ENCODE data around the gene ANKZF1. TPM values are rescaled to one million over a fixed set of nuclear protein-coding genes. Genes with fewer than 3 reads are reported as not detected.

Gene ANKZF1
- total and polyA plus RNA-seq, 3 experiments from 2014 or later: 32.5 to 76.0 (median 72.4) TPM

DNA sequence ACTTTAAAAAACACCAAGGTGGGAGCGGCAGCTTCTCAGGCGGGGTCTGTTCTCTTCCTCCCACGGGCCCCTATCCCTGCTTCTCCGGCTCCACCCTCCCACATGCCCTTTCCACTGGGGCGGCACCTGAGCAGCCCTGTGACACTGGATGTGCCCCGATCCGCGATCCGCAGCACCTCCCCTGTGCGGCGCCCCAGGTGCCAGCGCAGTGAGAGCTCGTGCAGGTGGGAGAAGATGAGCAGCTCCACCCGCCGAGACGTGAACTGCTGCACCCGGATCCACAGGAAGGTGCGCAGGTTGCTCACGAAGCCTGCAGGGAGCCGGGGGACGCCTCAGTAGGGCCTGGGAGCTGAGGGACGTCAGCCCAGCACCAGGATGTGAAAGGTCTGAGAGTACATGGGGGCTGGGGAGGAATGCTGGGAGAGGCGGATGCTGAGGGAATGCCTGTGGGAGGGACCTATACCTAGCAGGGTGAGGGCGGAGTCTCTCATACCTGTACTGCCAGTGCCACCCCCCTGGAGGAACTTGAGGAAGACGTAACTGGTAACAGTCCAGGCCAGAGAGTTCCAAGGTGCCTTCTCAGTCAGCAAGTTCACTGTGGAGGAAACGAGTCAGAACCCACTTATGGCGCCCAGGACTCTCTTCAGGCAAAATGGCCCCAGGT is 13.6 kb upstream of the ANKZF1 start:
- Mint-ChIP-seq H3K36me3 (peaks cover 0 to 19% (median 5%) of the 10 kb centered on the region in 3 donors), H3K4me1 (peaks cover 22 to 32% (median 24%) of the 10 kb centered on the region in 3 donors), H3K9me3 (no peaks in the 10 kb centered on the region), H3K4me3 (peak overlapping the region in 1 of 7 donors; percentile 51), H3K27ac (peak overlapping the region in 2 of 8 donors; percentile 70 to 72), H3K27me3 (peaks cover 0 to 2% of the 10 kb centered on the region in 2 donors)
- no peak overlapping the region for H3K27ac ChIP-seq (ENCODE audit: low read depth, low read length)
- H3K4me3 ChIP-seq (ENCODE audit: low read length): no peak overlapping the region
- H3K36me3 ChIP-seq (ENCODE audit: insufficient read depth, low read length): peaks cover 8% of the 10 kb centered on the region
- DNase-seq: no peak
- H3K27me3 ChIP-seq (ENCODE audit: insufficient read depth, low read length, poor library complexity, severe bottlenecking): no peaks in the 10 kb centered on the region
- ChIA-PET POLR2A (interaction anchor here (0.9 to 1.3 kb wide), 2 partner anchors 39 to 79 kb away, joined by 3 to 4 read pairs; partner anchors contain the start of gene CNPPD1), CTCF (interaction anchor here (0.6 to 9.0 kb wide), 12 partner anchors 33 to 79 kb away, joined by 3 to 68 read pairs (median 4); partner anchors contain the start of genes NHEJ1, SLC23A3 and TUBA4B)
- H3K9me3 ChIP-seq (ENCODE audit: low read length): no peaks in the 10 kb centered on the region
- peaks cover 22% of the 10 kb centered on the region for H3K4me1 ChIP-seq (ENCODE audit: insufficient read depth, low read length)

DNA sequence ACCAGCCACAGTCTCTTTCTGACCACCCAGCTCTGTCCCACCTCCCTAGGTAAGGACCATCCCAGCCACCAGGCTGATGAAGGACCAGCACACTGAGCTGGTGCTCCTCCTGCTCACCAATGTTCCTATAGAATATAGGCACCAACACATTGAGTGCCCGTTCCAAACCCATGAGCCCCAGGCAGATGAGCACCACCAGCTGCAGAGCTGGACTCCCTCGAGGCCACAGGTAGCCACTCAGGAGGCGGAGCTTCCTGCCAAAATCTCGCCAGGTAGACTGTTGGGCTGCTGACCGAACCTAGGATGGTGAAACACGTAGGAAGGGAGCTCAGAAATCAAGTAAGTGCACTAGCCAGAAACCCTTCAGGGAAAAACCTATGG is 13.1 kb upstream of the ANKZF1 start:
- H3K9me3 ChIP-seq (ENCODE audit: low read length): no peaks in the 10 kb centered on the region
- peaks cover 0 to 2% of the 10 kb centered on the region in 2 donors for H3K27me3 Mint-ChIP-seq
- no peak overlapping the region for H3K4me3 ChIP-seq (ENCODE audit: low read length)
- CTCF ChIA-PET: interaction anchor here (0.6 to 9.0 kb wide), 12 partner anchors 12 to 84 kb away, joined by 3 to 68 read pairs (median 3); partner anchors contain the start of genes DNAJB2, NHEJ1 and SLC23A3
- H3K9me3 Mint-ChIP-seq: no peaks in the 10 kb centered on the region
- POLR2A ChIA-PET: interaction anchor here (1.3 kb wide), 1 partner anchor 40 kb away, joined by 4 read pairs; the partner anchor contains the start of gene CNPPD1
- DNase-seq: no peak
- H3K36me3 Mint-ChIP-seq: peaks cover 2 to 24% (median 9%) of the 10 kb centered on the region in 3 donors
- peaks cover 17 to 27% (median 19%) of the 10 kb centered on the region in 3 donors for H3K4me1 Mint-ChIP-seq
- no peak overlapping the region for H3K27ac ChIP-seq (ENCODE audit: low read depth, low read length)
- peaks cover 18% of the 10 kb centered on the region for H3K4me1 ChIP-seq (ENCODE audit: insufficient read depth, low read length)
- H3K27me3 ChIP-seq (ENCODE audit: insufficient read depth, low read length, poor library complexity, severe bottlenecking): no peaks in the 10 kb centered on the region
- peaks cover 13% of the 10 kb centered on the region for H3K36me3 ChIP-seq (ENCODE audit: insufficient read depth, low read length)
- peak overlapping the region in 5 of 7 donors; percentile 22 to 54 (median 51) for H3K4me3 Mint-ChIP-seq
- H3K27ac Mint-ChIP-seq: peak overlapping the region in 2 of 8 donors; percentile 72 to 83

DNA sequence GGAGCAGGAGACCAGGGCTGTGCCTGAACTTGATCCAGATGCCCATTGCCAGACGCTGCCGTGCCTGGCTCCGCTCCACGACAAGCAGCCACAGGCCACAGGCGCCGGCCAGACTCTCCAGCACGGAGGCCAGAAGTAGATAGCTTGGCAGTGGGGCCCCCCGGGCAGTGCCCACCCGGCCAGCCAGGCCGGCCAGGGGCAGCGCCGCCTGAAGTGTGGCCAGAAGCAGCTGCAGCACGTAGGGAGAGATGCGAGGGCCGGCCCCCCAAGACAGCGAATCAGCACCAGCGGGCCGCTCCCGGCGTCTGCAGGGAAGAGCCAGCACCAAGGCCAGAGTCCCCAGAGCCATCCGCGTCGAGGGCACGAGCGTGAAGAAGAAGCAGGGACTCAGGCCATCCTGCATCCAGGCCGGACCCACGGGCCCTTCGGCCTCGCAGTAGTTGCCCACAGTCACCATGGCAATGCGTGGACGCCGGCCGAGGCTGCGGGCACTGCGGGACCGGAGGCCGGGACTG is 11.3 kb upstream of the ANKZF1 start:
- H3K27ac ChIP-seq (ENCODE audit: low read depth, low read length): peak overlapping the region; percentile 68
- peaks cover 4 to 40% (median 10%) of the 10 kb centered on the region in 3 donors for H3K36me3 Mint-ChIP-seq
- H3K4me1 Mint-ChIP-seq: peaks cover 18 to 26% (median 18%) of the 10 kb centered on the region in 3 donors
- H3K27me3 Mint-ChIP-seq: peaks cover 0 to 2% of the 10 kb centered on the region in 2 donors
- no peaks in the 10 kb centered on the region for H3K9me3 ChIP-seq (ENCODE audit: low read length)
- peaks cover 18% of the 10 kb centered on the region for H3K4me1 ChIP-seq (ENCODE audit: insufficient read depth, low read length)
- peak overlapping the region; percentile 72 for H3K4me3 ChIP-seq (ENCODE audit: low read length)
- no peaks in the 10 kb centered on the region for H3K9me3 Mint-ChIP-seq
- ChIA-PET CTCF (interaction anchor here (0.7 to 9.0 kb wide), 10 partner anchors 11 to 76 kb away, joined by 3 to 68 read pairs (median 5); partner anchors contain the start of genes ANKZF1, ATG9A, GLB1L and NHEJ1), POLR2A (interaction anchor here (0.6 to 2.7 kb wide), 11 partner anchors 10 to 61 kb away, joined by 3 to 24 read pairs (median 5); partner anchors contain the start of genes ANKZF1, ATG9A, CNPPD1 and DNAJB2)
- no peaks in the 10 kb centered on the region for H3K27me3 ChIP-seq (ENCODE audit: insufficient read depth, low read length, poor library complexity, severe bottlenecking)
- peaks cover 28% of the 10 kb centered on the region for H3K36me3 ChIP-seq (ENCODE audit: insufficient read depth, low read length)
- peak overlapping the region; percentile 66 to 91 (median 83) for H3K4me3 Mint-ChIP-seq
- DNase-seq: peak in 2 of 5 donors; percentile 6 to 7
- peak overlapping the region; percentile 36 to 85 (median 78) for H3K27ac Mint-ChIP-seq

DNA sequence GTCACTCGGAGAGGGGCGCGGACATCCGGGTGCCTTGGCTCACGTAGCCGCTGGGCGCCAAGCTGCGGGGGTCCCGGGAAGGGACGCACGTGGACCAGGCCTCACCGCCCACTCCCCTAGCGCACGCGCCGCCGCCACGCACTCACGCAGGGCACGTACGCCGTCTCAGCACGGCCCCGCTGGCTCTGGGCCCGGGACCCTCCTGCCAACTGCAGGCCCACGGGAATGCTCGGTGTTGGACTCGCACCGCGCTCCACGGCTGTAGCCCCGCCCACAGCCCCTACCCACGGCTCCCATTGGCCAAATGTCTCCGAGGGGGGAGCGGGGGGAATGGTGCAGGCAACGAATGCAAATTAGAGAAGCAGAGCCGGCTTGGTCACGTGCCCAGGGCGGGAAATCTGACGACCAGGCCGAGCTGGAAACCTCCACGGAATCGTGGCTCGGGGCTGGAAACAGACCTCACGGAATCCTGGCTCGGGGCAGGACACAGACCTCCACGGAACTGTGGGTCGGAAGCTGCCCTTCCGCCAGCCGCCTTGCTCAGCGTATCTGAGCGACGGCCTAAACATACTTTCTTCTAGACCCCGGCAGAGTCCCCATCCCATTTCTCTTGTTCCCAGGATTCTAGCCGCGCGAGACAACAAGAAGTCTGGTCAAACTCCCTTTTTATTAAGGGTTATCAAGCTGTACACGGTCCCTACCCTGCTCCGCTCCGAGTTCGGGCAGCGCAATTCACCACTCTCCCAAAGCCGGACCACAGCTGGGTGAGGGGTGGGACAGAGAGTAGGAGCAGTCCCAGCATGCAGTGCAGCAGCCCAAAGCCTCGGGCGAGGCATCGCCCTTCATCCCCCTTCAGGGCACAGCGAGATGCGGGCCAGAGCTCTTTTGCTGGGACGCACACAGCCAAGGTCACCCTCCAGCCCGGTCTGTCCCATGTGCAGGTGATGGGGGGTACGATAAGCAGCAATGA is 10.6 kb upstream of the ANKZF1 start, which contains the start of gene ABCB6:
TSS of gene ABCB6 (minus strand) at position 227 of the 970 bp plus-strand sequence. CDS start 285 bp downstream, outside the sequence.
- Histone ChIP-seq H3K36me3 (ENCODE audit: insufficient read depth, low read length) (peaks cover 36% of the 10 kb centered on the region), H3K9me3 (ENCODE audit: low read length) (no peaks in the 10 kb centered on the region), H3K27ac (ENCODE audit: low read depth, low read length) (peak within 1 kb of the TSS; percentile 68), H3K4me1 (ENCODE audit: insufficient read depth, low read length) (peaks cover 18% of the 10 kb centered on the region), H3K27me3 (ENCODE audit: insufficient read depth, low read length, poor library complexity, severe bottlenecking) (no peaks in the 10 kb centered on the region), H3K4me3 (ENCODE audit: low read length) (peak within 1 kb of the TSS; percentile 72)
- Mint-ChIP-seq H3K4me3 (peak within 1 kb of the TSS; percentile 66 to 91 (median 83)), H3K9me3 (no peaks in the 10 kb centered on the region), H3K27ac (peak within 1 kb of the TSS; percentile 36 to 88 (median 79)), H3K4me1 (peaks cover 18 to 26% (median 18%) of the 10 kb centered on the region in 3 donors), H3K36me3 (peaks cover 7 to 46% (median 13%) of the 10 kb centered on the region in 3 donors), H3K27me3 (peaks cover 0 to 2% of the 10 kb centered on the region in 2 donors)
- CTCF ChIA-PET: interaction anchor here (0.7 to 9.0 kb wide), 11 partner anchors 10 to 76 kb away, joined by 3 to 68 read pairs (median 5); partner anchors contain the start of genes ANKZF1, ATG9A, NHEJ1 and SLC23A3
- peak; percentile 70 to 87 (median 83) for DNase-seq
- POLR2A ChIA-PET: interaction anchor here (0.6 to 2.7 kb wide), 9 partner anchors 10 to 76 kb away, joined by 3 to 24 read pairs (median 7); partner anchors contain the start of genes ANKZF1, ATG9A, DNAJB2 and GLB1L

DNA sequence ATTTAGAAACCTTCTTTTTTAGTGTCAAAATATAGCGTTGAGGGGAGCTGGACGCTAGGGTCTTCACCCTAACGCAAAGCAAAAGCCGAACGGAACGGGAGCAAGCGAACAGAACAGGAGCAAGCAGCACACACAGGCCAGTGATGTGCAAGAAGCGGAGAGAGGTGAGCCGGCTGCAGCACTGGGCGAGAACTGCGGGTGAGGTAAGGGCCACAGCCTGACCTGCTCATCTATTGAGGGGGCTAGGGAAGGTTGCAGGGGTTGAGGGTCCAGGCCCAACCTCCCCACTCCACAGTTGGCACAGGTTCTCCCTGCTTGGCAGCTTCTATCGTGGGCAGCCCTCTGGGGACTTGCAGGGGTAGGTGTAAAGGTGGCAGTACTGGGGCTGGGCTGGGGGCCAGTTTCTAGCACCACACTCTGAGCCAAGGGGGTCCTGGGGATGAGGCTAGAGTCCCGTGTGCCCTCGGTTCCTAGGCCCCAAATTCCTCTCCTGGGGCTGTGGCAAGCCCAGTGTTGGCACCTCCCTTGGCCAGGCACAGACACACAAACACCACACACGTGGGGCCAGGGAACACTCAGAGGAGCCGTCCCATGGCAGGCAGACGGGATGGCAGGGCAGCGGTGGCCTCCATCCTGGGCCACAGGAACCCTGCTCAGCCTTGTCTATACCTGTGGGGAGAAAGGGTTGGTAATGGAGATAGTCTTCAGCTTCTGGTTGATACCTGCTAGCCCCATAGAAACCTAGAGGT is 9.6 kb upstream of the ANKZF1 start:
- Mint-ChIP-seq H3K4me3 (peak overlapping the region in 3 of 7 donors; percentile 28 to 54 (median 29)), H3K27ac (peak overlapping the region in 5 of 8 donors; percentile 3 to 88 (median 45)), H3K9me3 (no peaks in the 10 kb centered on the region), H3K4me1 (peaks cover 18 to 29% (median 18%) of the 10 kb centered on the region in 3 donors), H3K36me3 (peaks cover 7 to 52% (median 12%) of the 10 kb centered on the region in 3 donors), H3K27me3 (peaks cover 0 to 2% of the 10 kb centered on the region in 2 donors)
- Histone ChIP-seq H3K27ac (ENCODE audit: low read depth, low read length) (no peak overlapping the region), H3K4me3 (ENCODE audit: low read length) (no peak overlapping the region), H3K4me1 (ENCODE audit: insufficient read depth, low read length) (peaks cover 18% of the 10 kb centered on the region), H3K9me3 (ENCODE audit: low read length) (no peaks in the 10 kb centered on the region), H3K36me3 (ENCODE audit: insufficient read depth, low read length) (peaks cover 45% of the 10 kb centered on the region), H3K27me3 (ENCODE audit: insufficient read depth, low read length, poor library complexity, severe bottlenecking) (no peaks in the 10 kb centered on the region)
- CTCF ChIA-PET: interaction anchor here (0.7 to 2.9 kb wide), 5 partner anchors 9 to 75 kb away, joined by 3 to 14 read pairs (median 5); partner anchors contain the start of genes SLC23A3, TUBA4A and TUBA4B
- POLR2A ChIA-PET: interaction anchor here (0.9 to 2.7 kb wide), 4 partner anchors 9 to 75 kb away, joined by 4 to 24 read pairs (median 8); partner anchors contain the start of genes ANKZF1, ATG9A, TUBA4A and TUBA4B
- no peak for DNase-seq

DNA sequence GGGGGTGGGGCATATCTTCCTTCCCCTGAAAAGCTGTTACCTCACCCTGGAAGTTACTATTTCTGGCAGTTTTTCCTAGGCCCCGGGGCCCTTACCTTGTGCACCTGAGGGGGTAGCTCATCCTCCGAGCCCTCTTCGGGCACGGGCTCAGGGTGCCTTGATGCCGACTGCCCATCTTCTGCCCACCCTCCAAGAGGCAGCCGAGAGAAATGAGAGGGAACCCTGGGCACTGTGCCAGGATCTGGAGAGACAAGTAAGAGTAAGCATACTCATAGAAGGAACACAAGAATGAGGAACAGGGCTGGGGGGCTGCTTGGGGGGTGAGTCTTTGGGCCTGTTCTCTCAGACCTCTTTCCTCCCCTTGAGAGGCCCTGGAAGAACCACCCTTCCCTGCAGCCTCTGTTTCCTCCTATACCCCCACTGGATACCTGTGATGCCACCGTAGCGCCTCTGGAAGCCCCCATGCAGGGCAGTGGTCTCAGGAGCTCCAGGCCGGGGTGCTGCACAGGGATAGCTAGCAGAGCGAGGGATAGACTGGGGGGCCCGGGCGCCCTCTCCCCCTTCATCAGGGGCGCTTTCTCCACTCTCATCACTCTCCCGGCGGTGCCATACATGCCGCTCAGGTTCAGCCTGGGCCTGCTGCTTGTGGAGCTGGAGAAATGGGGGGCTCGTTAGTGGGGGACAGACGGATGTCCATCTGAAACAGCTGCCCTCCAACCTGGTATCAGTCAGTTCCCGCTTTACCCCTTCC is 8.8 kb upstream of the ANKZF1 start:
- H3K4me1 Mint-ChIP-seq: peaks cover 18 to 34% (median 18%) of the 10 kb centered on the region in 3 donors
- peaks cover 7 to 61% (median 12%) of the 10 kb centered on the region in 3 donors for H3K36me3 Mint-ChIP-seq
- no peaks in the 10 kb centered on the region for H3K9me3 ChIP-seq (ENCODE audit: low read length)
- H3K4me3 ChIP-seq (ENCODE audit: low read length): no peak overlapping the region
- ChIA-PET POLR2A (interaction anchor here (1.4 kb wide), 1 partner anchor 24 kb away, joined by 4 read pairs; the partner anchor contains the start of genes GLB1L and STK16), CTCF (interaction anchor here (0.7 to 2.9 kb wide), 3 partner anchors 10 to 74 kb away, joined by 4 to 14 read pairs (median 7); no protein-coding TSS in a partner anchor)
- no peaks in the 10 kb centered on the region for H3K9me3 Mint-ChIP-seq
- H3K27me3 Mint-ChIP-seq: peaks cover 0 to 2% of the 10 kb centered on the region in 2 donors
- peaks cover 54% of the 10 kb centered on the region for H3K36me3 ChIP-seq (ENCODE audit: insufficient read depth, low read length)
- H3K4me1 ChIP-seq (ENCODE audit: insufficient read depth, low read length): peaks cover 18% of the 10 kb centered on the region
- H3K27me3 ChIP-seq (ENCODE audit: insufficient read depth, low read length, poor library complexity, severe bottlenecking): no peaks in the 10 kb centered on the region
- H3K4me3 Mint-ChIP-seq: peak overlapping the region in 4 of 7 donors; percentile 10 to 54 (median 20)
- peak overlapping the region in 4 of 8 donors; percentile 3 to 61 (median 30) for H3K27ac Mint-ChIP-seq
- no peak for DNase-seq
- H3K27ac ChIP-seq (ENCODE audit: low read depth, low read length): no peak overlapping the region
